NK-92 (cell line): Measurements from ENCODE around the gene CSTB.

Experiments used
- DNase-seq: peaks from one replicate; lab custom pipeline; 2025; ENCODE audit not compliant: unreplicated experiment; lab: John Stamatoyannopoulos, UW

The CSTB gene

GRCh38 chr21:43769325-43769958, 6.7 kb downstream of the CSTB start:
- DNase-seq: no peak

GRCh38 chr21:43768868-43769167, 7.3 kb downstream of the CSTB start:
- no peak for DNase-seq

- no peak for DNase-seq
Observed at GRCh38 chr21:43767984-43768867, 7.9 kb downstream of the CSTB start.

- DNase-seq: no peak
Observed at GRCh38 chr21:43767498-43767983, 8.6 kb downstream of the CSTB start.

GRCh38 chr21:43766734-43767497, 9.2 kb downstream of the CSTB start:
- no peak for DNase-seq

GRCh38 chr21:43764576-43765495, 11.3 kb downstream of the CSTB start:
- no peak for DNase-seq

- DNase-seq: no peak
Observed at GRCh38 chr21:43763901-43764523, 12.1 kb downstream of the CSTB start.

GRCh38 chr21:43762303-43763128, 13.6 kb downstream of the CSTB start:
- DNase-seq: no peak

- DNase-seq: no peak
Observed at GRCh38 chr21:43761886-43762285, 14.2 kb downstream of the CSTB start.

- DNase-seq: no peak
Observed at GRCh38 chr21:43760391-43760958, 15.6 kb downstream of the CSTB start.

GRCh38 chr21:43759651-43760050, 16.5 kb downstream of the CSTB start:
- DNase-seq: no peak

GRCh38 chr21:43758811-43759210, 17.3 kb downstream of the CSTB start:
- DNase-seq: no peak

GRCh38 chr21:43758111-43758641, 17.9 kb downstream of the CSTB start:
- no peak for DNase-seq

GRCh38 chr21:43757601-43758000, 18.5 kb downstream of the CSTB start:
- DNase-seq: no peak

- DNase-seq: no peak
Observed at GRCh38 chr21:43755820-43756594, 20.1 kb downstream of the CSTB start.

- DNase-seq: no peak
Observed at GRCh38 chr21:43754948-43755781, 20.9 kb downstream of the CSTB start.

GRCh38 chr21:43753439-43753799, 22.7 kb downstream of the CSTB start:
- DNase-seq: no peak
